HFFc6 (cell line): ENCODE measurements around the gene TPP2. TPM values are rescaled to one million over a fixed set of nuclear protein-coding genes. Genes with fewer than 3 reads are reported as not detected.

ENCODE experiments used
- DNase-seq: peaks from one replicate; pipeline ENCODE4 v3.0.0-alpha.2; 2018
- H3K27ac Mint-ChIP-seq: 2 replicates; pipeline ENCODE4 v1.8.0; 2020; ENCODE audit warnings: mild to moderate bottlenecking, mixed read lengths
- H3K27me3 Mint-ChIP-seq: 2 replicates; pipeline ENCODE4 v1.8.0; 2021; ENCODE audit warnings: mild to moderate bottlenecking, moderate library complexity, mixed read lengths; ENCODE audit not compliant: insufficient read depth
- H3K36me3 Mint-ChIP-seq: 2 replicates; pipeline ENCODE4 v1.8.0; 2021; ENCODE audit warnings: low read depth, mixed read lengths
- H3K4me1 Mint-ChIP-seq: 2 replicates; pipeline ENCODE4 v1.8.0; 2020; ENCODE audit warnings: low read depth, mixed read lengths
- H3K4me3 Mint-ChIP-seq: 2 replicates; pipeline ENCODE4 v1.8.0; 2020; ENCODE audit warnings: mild to moderate bottlenecking, moderate library complexity, mixed read lengths
- H3K9me3 Mint-ChIP-seq: 2 replicates; pipeline ENCODE4 v1.8.0; 2020; ENCODE audit warnings: mild to moderate bottlenecking, mixed read lengths
- CTCF ChIP-seq: fragments of 200-600 bp; sonication (generic); IDR thresholded peaks from 2 replicates; pipeline ENCODE4 v1.5.0; 2021; ENCODE audit warnings: antibody characterized with exemption, mild to moderate bottlenecking
- total RNA-seq, 6 experiments: library from RNA; stranded (reverse); fragmentation: NEBNext Ultra II Directional; extraction: Animal tissue kit (Norgen Biotek cat#: 25700); gene quantifications; 2 replicates in 1 of 6; 3 replicates in 5 of 6; pipeline ENCODE4 v1.2.3, GENCODE V29; 2021

TPP2 gene
- total RNA-seq, 6 experiments from 2014 or later = 41.9 to 52.5 (median 44.6) TPM

- Mint-ChIP-seq H3K9me3 (no peaks in the 10 kb centered on the region), H3K27me3 (no peaks in the 10 kb centered on the region), H3K4me1 (no peaks in the 10 kb centered on the region), H3K27ac (0 out of 2 replicates have a peak overlapping the region, but pooled peaks have one; percentile 1), H3K36me3 (peaks cover 14% of the 10 kb centered on the region), H3K4me3 (no peak overlapping the region)
- TF ChIP-seq CTCF = no peak
- no peak for DNase-seq
Observed at GRCh38 chr13:102643656-102644055, 46.9 kb downstream of the TPP2 start.

- no peak for DNase-seq
- Mint-ChIP-seq H3K4me1 (peaks cover 2% of the 10 kb centered on the region; the same call in 1 of the 2 replicates), H3K4me3 (no peak overlapping the region), H3K36me3 (peaks cover 15% of the 10 kb centered on the region; the same call in 1 of the 2 replicates), H3K9me3 (no peaks in the 10 kb centered on the region), H3K27me3 (no peaks in the 10 kb centered on the region), H3K27ac (no peak overlapping the region)
- TF ChIP-seq CTCF = no peak
Observed at GRCh38 chr13:102645701-102646100, 48.9 kb downstream of the TPP2 start.

DNA sequence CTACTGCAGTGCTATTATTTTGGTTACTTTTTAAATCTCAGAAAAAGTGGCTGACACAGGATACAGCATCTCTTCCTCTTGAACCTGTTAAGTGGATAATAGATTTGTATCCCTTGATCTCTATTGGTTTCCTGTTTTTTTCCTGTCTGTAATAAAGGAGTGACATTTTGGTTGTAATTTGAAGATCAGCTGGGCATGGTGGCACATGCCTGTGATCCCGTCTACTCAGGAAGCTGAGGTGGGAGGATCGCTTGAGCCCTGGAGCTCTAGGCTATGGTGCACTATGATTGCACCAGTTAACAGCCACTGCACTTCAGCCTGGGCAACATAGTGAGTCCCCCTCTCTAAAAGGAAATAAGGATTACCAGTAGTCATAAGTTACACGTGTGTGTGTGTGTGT lies 51.3 kb downstream of the TPP2 start:
- Mint-ChIP-seq H3K36me3 (peaks cover 15% of the 10 kb centered on the region; the same call in 1 of the 2 replicates), H3K4me1 (peaks cover 15% of the 10 kb centered on the region), H3K27ac (no peak overlapping the region), H3K9me3 (no peaks in the 10 kb centered on the region), H3K4me3 (no peak overlapping the region), H3K27me3 (no peaks in the 10 kb centered on the region)
- no peak for DNase-seq
- no peak for TF ChIP-seq CTCF

DNA sequence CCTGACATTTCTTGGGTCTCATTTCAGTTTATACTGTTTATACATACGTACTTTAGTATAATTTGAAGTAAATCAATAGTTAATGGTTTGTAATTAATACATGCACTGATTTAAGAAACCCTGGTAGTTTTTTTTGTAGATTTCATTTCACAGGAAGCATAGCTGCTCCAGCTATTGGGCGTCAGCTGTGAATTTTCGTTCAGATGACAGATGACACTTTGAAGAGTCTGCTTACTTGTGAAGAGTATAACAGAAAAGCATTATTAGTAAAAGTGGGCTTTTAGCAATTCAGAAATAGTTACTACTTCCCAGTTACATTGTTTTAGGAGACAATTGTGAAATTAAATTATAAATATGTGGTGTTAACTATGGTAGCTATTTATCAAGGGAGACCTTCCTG lies 53.7 kb downstream of the TPP2 start:
- H3K36me3 Mint-ChIP-seq = peaks cover 10% of the 10 kb centered on the region; the same call in 1 of the 2 replicates
- no peak for DNase-seq
- peaks cover 15% of the 10 kb centered on the region for H3K4me1 Mint-ChIP-seq
- no peak overlapping the region; the same call in 1 of the 2 replicates for H3K27ac Mint-ChIP-seq
- no peak for TF ChIP-seq CTCF
- H3K4me3 Mint-ChIP-seq = no peak overlapping the region
- no peaks in the 10 kb centered on the region for H3K9me3 Mint-ChIP-seq
- H3K27me3 Mint-ChIP-seq = no peaks in the 10 kb centered on the region

GRCh38 chr13:102651392-102651791 lies 54.6 kb downstream of the TPP2 start:
- no peaks in the 10 kb centered on the region for H3K27me3 Mint-ChIP-seq
- no peak for TF ChIP-seq CTCF
- H3K36me3 Mint-ChIP-seq = peaks cover 10% of the 10 kb centered on the region; the same call in 1 of the 2 replicates
- 0 out of 2 replicates have a peak overlapping the region, but pooled peaks have one; percentile 13 for H3K27ac Mint-ChIP-seq
- peaks cover 15% of the 10 kb centered on the region for H3K4me1 Mint-ChIP-seq
- H3K9me3 Mint-ChIP-seq = no peaks in the 10 kb centered on the region
- DNase-seq = no peak
- no peak overlapping the region for H3K4me3 Mint-ChIP-seq

- Mint-ChIP-seq H3K27ac (peak overlapping the region; percentile 57), H3K36me3 (peaks cover 6% of the 10 kb centered on the region; the same call in 1 of the 2 replicates), H3K4me1 (peaks cover 15% of the 10 kb centered on the region), H3K9me3 (no peaks in the 10 kb centered on the region), H3K4me3 (no peak overlapping the region), H3K27me3 (no peaks in the 10 kb centered on the region)
- TF ChIP-seq CTCF = no peak
- DNase-seq = peak; percentile 22
Observed at GRCh38 chr13:102651892-102652291, 55.1 kb downstream of the TPP2 start.
